T-helper 9 cell (primary cell): ENCODE results near the gene SAMD14.

ENCODE experiments used
- DNase-seq: peaks from one replicate; pipeline ENCODE4 v3.0.0-alpha.2; 2020

Gene SAMD14

DNA sequence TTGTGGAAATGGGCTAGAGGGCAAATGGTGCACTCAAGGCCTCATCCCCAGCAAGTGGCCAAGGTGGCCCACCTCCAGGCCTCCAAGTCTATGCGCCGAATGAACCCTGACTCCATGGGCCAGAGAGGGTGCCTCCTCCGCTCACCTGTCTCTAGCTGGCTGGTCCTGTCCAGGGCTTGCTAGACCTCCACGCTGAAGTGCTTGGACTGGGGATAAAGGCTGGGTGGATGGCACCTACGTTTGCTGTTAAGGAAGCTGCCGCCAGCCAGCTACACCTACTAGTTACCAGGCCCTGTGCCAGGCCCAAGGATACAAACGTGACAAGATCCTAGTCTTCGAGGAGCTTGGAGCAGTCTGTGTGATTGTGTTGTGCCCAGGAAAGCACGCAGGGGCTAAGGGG, 35.1 kb upstream of the SAMD14 start:
- no peak for DNase-seq

DNA sequence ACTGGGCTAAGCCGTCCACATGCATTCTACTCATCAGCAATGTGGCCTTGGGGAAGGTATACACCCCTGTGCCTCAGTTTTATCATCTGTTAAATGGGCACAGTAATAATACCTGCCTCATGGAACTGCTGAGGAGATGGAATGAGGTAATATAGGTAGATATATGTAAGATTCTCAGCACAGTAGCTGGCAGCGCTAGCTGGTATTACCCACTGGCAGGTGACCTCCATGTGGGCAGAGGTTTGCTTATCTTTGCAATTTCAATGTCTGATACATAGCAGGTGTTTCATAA, 34.7 kb upstream of the SAMD14 start:
- no peak for DNase-seq

DNA sequence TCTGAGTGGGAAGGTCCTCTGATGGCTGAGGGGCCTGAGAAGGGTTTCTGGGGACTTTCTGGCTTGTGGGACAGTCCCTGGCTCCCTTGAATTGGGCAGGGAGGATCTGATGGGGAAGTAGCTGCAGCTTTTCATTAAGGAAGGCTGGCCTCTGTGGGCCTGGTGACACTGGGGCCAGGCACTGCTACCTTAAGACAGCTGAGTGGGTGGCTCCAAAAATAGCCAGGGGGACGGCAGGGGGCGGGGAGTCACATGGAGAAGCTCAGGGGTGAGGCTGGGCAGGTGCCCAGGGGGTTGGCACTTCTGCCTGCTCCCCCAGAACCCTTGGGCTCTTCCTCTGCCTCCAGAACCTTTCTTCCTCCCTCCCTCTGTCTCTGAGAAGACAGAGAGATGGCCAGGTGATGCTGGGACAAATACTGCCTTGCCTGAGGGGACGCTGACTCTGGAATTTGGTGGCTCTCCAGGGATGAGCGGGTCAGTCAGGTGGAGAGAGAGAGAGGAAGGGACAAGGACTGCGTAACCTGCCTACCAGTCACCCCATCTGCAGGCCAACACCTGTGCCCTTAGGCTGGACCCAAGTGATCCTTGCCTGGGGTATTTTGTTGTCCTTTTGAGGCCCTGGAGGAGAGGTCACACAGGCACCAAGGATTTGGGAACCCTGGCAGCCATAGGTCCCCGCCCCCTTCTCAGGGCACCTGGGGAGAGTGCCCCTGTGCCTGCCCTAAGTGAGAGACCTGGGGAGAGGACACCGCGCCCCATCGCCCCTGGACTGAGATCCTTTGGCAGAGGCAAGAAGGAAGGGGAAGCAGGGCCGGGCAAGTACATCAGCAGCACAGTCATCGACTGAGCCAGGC, 34.1 kb upstream of the SAMD14 start:
- DNase-seq = no peak

DNA sequence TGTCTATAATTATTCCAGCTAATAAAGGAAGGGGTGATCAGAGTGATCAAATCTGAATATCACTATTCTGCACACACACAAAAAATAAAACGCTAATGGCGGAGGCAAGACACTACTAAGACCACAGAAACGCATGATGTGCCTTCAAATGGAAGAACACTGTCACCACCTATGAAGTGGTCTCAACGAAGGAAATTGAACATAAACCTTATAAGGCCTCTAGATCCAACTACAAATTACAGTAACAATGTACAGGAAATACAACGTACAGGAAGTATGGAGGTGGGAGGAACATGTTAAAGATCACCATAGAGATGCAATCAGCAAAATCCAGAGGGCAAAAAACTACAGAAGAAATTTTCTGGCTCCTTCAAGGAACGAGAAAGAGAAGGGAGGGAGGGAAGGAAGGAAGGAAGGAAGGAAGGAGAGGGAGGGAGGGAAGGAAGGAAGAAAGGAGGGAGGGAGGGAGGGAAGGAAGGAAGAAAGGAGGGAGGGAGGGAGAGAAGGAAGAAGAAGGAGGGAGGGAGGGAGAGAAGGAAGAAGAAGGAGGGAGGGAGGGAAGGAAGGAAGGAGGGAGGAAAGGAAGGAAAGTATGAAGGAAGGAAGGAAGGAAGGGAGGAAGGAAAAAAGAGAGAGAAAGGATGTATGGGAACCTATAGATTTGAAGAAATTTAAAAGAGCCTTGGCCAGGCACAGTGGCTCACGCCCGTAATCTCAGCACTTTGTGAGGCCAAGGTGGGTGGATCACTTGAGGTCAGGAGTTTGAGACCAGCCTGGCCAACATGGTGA, 32.7 kb upstream of the SAMD14 start:
- no peak for DNase-seq

DNA sequence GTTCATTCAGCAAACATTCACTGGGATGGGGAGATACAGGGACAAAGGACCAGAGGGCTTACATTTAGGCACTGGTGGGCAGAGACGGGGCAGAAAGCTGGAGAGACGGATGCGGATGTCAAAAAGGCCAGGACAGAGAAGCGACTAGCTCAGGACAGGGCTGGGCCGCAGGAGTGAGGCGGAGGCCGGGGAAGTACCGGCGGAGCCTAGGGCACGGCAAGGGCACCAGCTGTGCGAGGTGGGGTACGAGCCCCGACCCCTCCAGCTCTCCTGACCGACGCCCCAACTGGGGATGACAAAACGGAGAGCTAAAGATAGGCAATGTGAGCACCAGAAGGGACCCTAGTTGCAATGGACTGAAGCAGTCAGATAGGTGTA, 31.9 kb upstream of the SAMD14 start:
- no peak for DNase-seq

DNA sequence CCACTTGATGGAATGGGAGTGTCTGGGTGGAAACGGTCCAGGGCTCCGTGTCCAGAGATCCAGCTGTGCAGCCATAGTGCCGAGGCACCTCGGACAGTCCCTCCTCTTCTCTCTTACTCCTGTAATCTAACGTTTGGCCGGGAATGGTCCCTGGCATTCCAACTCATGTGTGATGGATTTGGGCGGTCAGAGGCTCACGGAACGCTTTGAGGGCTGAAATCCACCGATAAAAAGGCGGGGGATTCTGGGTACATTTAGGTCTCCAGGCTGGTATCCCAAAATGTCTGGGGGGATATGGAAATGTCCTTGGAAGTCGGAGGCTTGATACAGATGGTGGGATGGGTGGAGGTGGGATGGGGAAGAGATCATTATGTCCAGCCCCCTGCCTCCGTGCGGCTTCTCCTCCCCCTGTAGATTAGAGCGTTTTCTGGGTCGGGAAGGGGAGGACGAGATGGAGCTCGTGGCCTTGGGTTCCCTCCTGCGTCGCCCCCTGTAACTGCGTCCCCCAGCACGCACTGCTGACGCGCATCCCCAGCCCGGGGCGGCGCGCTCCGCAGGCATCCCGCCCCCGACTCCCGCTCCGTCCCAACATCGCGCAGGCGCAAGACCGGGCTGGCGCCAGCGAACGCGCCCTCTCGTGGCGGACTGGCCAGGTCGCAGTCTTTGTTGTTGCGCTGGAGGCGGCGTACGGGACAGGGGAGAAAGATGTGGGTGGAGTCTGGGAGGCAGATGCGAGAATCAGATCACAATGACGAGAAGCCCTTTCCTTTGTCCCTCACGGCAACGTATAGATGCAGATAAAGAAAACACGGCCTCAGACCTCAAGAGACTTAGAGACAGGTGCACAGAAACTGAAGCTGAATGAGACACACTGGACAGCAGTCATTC, 31.3 kb upstream of the SAMD14 start:
- DNase-seq = peak; percentile 94

DNA sequence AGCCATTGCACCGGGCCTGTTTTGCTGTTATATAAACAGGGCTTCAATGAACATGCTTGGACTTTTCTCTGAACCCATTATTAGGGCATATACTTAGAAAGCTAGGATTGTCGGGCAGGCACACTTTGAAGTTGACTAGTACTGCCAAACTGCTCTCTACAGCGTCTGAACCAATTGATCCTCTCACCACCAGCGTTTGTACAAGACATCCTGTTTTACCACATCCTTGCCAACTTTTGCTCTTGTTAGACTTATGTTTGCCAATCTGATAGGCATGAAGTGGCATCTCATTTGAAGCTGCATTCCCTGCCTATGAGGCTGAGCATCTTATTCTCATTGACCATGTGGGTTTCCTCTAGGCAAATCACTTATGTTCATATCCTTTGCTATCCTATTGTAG, 27.9 kb upstream of the SAMD14 start:
- DNase-seq = no peak

DNA sequence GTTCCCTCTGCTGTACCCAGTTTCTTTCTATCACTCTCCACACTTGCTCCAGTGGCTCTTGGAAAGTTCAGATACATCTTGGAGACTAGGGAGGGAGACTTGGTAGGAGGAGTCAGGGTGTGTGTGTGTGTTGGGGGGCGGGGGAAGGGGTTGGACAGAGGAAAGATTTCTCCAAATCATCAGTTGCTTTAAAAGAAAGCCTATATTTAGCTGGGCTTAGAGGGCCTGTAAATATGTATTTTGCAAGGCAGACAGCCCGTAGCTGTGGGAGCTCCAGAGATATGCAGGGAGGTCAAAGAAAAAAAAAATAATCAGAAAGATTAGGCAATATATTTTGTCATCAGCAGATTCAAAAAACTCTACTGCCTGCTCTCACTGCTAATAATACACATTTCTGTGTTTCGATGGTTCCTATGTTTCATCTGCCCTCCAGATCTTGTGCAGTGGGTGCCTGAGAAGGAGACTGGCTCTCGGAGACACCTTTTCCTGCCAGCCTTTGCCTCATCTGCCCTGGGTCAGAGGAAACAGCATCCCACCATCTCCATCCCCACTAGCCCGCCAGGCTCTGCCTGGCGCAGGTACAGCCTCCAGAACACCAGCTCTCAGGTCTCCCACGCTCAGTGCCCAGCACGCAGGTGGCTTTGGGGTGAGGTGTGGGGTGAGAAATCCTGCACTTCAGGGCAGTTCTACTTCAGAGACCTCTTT, 25.3 kb upstream of the SAMD14 start:
- DNase-seq = no peak

DNA sequence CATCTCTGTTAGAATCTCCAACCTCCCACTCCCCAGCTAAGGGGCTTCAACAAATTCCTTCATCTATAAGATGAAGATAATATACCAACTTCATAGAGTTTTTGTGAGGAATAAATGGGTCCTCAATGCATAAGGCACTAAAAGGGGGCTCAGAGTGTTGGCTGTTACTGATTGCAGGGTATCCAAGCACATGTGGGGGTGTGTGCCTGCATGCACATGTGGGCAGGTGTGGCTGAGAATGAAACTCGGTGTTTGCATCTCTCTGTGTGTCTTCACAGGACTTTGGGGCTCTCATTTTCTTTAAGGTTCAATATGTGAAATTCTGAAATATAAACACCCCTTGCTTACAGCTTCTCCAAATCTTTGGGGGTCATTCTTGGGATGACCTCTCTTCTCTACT, 24.6 kb upstream of the SAMD14 start:
- DNase-seq = no peak

DNA sequence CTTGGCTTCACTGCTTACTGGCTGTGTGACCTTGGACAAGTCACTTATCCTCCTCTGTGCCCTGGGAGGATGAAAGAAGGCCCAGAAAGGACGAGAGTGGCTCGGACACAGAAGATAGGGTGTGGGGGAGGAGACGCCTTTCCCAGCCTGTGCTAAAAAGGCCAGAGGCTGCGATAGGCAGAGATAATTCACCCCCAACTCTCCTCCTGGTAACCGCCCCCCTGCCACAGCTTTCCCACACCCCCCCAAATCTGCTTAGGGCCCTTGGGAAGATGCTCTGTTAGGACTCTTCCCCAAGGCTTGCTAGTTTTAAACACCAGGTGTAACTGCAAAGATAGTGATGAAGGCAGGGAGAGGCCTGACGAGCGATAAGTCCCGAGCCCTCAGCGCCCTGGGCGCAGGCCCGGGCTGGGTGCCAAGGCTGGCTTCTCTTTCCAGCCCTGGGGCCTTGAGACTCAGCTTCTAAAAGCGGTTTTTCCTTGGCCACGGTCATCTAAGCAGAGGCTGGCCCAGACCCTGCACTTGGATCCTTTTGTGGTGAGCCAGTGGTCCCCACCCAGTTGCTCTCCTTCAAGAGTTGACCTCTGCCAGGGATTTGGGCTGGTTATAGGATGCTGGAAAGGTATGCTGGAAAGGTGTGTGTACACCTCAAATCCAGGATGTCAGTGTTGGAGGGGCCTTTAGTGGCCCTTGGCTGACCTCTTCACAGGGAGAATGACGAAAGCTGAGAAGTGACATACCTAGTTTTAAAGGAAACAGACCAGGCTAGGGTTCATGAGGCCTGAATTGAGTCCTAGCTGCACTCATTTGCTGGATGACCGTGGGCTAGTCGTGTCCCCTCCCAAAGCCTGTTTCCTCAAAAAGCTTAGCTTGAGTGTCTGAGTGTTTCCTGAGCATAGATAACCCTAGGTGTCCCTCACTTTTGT, 24.0 kb upstream of the SAMD14 start:
- no peak for DNase-seq

DNA sequence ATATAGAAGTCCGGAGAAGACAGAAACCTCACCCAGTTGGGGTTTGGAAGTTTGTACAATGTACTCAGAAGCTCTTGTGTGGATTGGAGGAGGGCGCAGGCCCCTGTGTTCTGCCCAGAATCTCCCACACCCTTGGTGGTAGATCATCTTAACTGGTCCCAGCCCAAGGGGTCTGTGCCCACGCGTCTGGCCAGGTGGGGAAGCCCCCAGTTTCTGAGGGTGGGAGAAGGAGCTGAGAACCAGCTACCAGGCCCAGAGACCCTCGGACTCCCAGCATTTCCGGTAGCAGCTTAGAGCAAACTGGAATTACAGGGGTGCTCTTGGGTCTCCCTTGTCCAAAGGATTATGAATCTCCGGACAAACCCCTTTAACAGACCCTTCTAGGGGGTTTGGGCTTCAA, 22.8 kb upstream of the SAMD14 start:
- no peak for DNase-seq

DNA sequence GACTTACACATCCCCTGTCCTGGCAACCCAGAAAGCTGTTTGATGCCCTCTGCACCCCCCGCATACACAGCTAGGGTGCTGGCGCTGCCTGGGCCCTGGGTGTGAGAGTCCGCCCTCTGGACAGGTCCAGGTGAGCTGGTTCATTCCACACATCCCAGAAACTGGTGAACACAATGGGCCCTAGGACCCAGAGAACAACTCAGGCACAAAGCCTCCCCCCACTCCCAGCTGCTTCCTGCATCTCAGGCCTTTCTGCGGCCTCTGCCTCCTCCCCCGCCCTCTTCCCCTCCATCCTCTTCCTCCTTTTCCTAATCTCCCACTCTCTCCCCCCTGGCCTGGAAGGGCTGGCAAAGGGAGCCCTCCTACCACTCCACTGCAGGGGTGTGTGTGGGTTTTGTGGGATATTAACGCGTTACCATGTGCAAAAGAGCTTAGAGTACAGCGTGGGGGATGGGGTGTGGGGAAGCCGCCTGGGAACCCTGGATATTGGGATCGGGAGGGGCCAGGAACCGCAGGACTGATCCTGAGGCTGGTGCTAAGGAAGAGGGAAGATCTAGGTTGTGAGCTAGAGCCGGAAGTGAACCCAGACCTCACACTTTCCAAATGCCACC, 22.1 kb upstream of the SAMD14 start:
- peak; percentile 21 for DNase-seq

DNA sequence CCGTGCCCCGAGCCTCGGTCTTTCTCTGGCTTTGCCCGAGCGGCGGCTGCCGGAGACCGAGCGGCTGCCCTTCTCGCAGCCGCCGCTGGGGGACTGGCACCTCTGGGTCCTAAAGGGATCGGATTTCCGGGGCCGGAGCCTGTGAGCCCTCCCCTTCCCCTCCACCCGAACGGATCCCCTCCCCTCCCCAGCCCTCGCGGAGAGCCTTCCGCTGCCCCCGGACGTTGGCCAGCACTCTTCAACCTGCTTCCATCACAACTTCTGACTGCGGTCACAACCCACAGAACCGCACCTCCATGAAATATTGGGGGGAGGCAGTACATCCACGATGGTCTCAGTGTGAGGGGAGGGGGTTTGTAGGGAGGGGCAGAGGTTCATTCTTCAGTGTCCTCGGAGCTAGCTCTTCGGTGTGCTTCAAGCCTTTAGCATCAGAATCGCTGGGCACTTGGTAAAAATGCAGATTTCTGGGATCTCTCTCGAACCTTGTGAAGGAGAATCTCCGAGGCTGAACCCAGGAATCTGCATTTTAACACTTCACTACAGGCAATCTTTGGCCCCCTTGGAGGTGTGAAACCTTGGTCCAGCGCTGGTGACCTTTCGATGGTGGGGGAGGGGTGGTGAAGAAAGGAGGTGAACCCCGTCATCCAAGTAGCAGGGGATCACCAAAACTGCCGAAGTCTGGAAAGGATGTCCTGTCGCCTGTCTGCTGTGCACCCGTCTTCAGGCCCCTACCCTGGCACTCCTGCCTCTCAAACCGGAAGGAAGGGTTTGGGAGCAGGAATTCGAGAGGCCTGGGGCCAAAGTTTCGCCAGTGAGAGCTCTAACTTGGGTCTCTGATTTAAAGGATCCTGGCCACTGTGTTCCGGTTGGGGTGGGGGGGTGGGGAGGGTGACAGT, 21.3 kb upstream of the SAMD14 start:
- peak; percentile 79 for DNase-seq

DNA sequence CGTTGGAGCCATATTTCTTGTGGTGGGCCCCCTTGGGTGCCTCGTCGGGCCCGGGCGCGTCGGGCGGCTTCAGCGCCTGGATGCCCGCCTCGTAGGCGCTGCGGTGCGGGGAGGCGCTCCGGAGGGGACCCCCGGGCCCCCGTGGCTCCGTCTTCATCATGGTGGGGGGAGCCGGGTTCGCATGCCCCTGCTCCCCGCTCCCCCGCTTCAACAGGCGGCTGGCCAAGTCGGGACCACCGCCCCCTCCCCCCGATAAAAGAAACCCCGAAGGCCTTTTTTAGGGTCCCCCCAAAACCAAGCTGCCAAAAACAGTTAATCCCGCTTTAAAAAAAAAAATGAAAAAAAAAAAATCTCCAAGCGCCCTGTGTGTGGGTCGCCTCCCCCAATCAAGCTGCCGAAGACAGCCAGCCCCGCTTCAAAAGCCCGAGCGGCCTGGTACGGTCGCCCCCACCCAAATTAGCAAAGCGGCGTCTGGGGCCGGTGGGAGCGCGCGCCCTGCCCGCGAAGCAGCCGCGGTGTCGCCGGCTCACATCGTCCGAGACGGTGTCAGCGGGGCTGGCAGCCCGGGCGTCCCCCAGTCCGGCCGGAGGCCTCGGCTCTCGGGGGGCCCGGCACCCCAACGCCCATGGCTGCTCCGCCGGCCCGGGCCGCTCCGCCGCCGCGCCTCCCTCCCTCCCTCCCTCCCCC, 20.5 kb upstream of the SAMD14 start, which contains the start of gene PPP1R9B:
Gene PPP1R9B (minus strand): TSS at position 324 of the 687 bp plus-strand sequence. CDS start 164 bp downstream, at position 160.
- peak; percentile 23 for DNase-seq

DNA sequence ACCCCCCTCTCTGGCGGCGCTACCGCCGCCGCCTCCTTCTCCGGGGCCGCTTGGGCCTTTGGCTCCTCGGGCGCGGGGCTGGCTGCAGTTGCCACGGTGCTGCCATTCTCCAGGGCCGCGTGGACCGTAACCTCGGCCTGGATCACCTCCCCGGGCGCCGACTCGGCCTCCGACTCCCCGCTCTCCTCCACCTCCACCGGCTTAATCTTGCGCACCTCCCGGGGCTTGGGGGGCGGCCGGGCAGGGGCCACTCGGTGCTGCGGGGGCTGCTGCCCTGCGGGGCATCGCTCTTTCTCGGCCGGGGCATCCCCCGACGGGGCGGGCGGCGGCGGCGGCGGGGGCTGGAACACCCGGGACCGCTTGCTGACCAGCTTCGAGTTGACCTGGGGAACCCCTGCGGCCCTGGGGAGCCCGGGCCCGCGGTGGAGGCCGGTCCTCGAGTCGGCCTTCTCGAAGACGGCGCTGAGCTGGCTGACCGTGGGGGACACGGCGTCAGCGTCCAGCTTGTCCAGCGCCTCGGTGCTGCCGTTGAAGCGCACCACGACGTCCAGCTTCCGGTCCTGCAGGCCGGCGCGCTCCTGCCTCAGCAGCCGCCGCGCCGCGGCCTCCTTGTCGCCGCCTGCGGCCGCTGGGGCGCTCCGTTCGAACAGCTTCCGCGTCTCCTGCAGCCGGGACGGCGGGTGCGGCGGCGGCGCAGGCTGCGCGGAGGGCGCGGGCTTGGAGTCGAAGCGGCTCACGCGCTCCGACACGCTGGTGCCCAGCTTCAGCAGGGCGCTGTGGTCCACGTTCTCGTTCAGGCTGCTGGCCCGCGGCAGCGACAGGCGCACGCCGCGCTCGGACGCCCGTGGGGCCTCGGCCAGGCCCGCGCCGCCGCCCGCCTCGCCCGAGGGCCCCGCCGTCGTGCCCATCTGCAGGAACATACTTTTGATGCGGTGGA, 19.7 kb upstream of the SAMD14 start:
- DNase-seq = peak; percentile 52

DNA sequence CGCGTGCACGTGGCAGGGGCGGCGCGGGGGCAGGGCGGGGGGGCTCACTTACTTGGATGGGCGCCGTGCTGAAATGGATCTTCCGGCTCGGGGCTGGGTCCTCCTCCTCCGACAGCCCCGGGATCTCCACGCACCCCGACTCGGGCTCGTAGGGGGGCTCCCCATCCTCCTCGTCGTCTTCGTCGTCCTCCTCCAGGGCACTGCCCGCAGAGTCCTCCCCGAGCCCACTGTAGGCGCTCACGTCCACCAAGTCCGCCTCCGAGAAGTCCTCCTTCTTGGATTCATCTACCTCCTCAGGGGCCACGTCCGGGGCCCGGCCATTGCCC, 19.1 kb upstream of the SAMD14 start:
- DNase-seq = no peak

DNA sequence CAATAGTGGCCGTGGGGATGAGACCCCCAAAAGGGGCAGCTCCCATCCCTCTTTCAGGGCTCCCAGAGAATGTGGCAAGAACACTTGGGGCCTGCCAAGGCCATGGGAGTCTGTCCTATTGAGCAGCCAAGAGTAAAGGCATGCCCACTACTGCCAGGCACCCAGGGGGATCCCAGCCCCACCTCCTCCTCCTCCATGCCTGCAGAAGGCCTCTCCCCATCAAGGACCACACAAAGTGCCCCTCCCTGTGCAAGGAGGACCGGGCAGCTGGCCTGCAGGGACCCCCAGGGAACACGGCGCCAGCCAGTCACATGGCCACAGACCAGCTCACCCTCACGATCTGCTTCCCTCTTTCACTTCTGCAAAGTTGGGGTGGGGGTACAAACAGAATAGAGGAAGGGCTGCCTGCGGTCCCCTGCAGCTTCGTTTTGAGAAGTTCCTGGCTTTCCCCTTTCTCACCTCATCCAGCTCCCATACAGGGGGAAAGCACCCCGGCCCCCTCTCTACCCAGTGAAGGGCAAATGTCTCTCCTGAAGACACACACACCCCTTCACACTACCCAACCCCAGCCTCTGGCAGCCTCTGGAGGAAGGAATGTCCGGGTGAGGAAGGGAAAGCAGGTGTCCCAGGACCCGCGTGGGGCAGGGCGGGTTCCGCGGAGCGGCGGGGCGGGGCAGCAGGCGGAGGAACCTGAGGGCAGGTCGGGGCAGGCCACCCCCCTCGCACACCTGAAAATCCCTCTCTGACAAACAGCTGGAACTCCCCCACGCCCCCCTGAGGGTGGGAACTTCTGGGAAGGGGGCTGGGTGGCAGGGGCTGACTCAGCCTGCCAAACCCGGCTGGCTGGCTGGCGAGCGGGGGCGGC, 18.5 kb upstream of the SAMD14 start:
- peak; percentile 65 for DNase-seq
